CD14-positive monocyte (primary cell): ENCODE results near the gene PATJ. TPM values are rescaled to one million over a fixed set of nuclear protein-coding genes. Genes with fewer than 3 reads are reported as not detected.

Source experiments
- DNase-seq, 3 donors: peaks; one replicate each; pipeline ENCODE4 v3.0.0-alpha.2; 2011 to 2022
- H2AFZ ChIP-seq: 2 replicates; pipeline ENCODE4 v1.6.0; 2012; ENCODE audit warnings: mild to moderate bottlenecking, low read depth, low read length, inconsistent platforms; ENCODE audit not compliant: insufficient read depth, poor library complexity, severe bottlenecking
- H3K27ac ChIP-seq, 2 donors: 1 replicate in 1 of 2; 2 replicates in 1 of 2; pipeline ENCODE4 v1.5.1; 2012 to 2013; ENCODE audit warnings: low read length in 2 of 2, control low read depth in 1 of 2, inconsistent platforms in 1 of 2, low read depth in 1 of 2, mild to moderate bottlenecking in 1 of 2
- H3K27me3 ChIP-seq, 2 donors: one replicate each; pipeline versions ENCODE4 v1.6.0 to v1.6.1; 2011 to 2013; ENCODE audit warnings: low read length in 2 of 2; ENCODE audit not compliant: control insufficient read depth in 2 of 2, insufficient read depth in 2 of 2
- H3K36me3 ChIP-seq, 2 donors: replicated peaks in 1 of 2; 1 replicate in 1 of 2; 2 replicates in 1 of 2; pipeline versions ENCODE4 v1.5.1 to v1.6.1; 2012 to 2013; ENCODE audit warnings: low read length in 2 of 2, control low read depth in 1 of 2, inconsistent platforms in 1 of 2, mild to moderate bottlenecking in 1 of 2; ENCODE audit not compliant: insufficient read depth in 2 of 2, control insufficient read depth in 1 of 2
- H3K4me1 ChIP-seq, 2 donors: 1 replicate in 1 of 2; 2 replicates in 1 of 2; pipeline versions ENCODE4 v1.5.1 to v1.6.1; 2012 to 2013; ENCODE audit warnings: low read length in 2 of 2, control low read depth in 1 of 2, inconsistent platforms in 1 of 2, mild to moderate bottlenecking in 1 of 2, moderate library complexity in 1 of 2; ENCODE audit not compliant: insufficient read depth in 2 of 2, control insufficient read depth in 1 of 2
- H3K4me2 ChIP-seq: replicated peaks from 2 replicates; pipeline ENCODE3; 2012; ENCODE audit warnings: low read length, moderate library complexity, mild to moderate bottlenecking; ENCODE audit not compliant: poor library complexity, severe bottlenecking; ENCODE audit errors: extremely low read depth
- H3K4me3 ChIP-seq, 3 experiments: fragments of 200-600 bp in 1 of 3; sonication (generic) in 1 of 3; replicated peaks in 1 of 3; 1 replicate in 2 of 3; 2 replicates in 1 of 3; pipeline ENCODE4 v1.5.1; 2011 to 2013; ENCODE audit warnings: low read length in 3 of 3, mild to moderate bottlenecking in 3 of 3, control low read depth in 2 of 3, low read depth in 2 of 3, inconsistent platforms in 1 of 3, moderate library complexity in 1 of 3
- H3K79me2 ChIP-seq: 2 replicates; pipeline ENCODE4 v1.6.0; 2012; ENCODE audit warnings: mild to moderate bottlenecking, control low read depth, inconsistent platforms, low read length, moderate library complexity; ENCODE audit not compliant: insufficient read depth
- H3K9ac ChIP-seq: 2 replicates; pipeline ENCODE4 v1.6.0; 2017; ENCODE audit warnings: low read length, mild to moderate bottlenecking; ENCODE audit not compliant: insufficient read depth, poor library complexity, severe bottlenecking
- H3K9me3 ChIP-seq, 2 donors: replicated peaks in 1 of 2; 1 replicate in 1 of 2; 2 replicates in 1 of 2; pipeline versions ENCODE4 v1.5.1 to v1.6.1; 2012 to 2013; ENCODE audit warnings: low read length in 2 of 2, control low read depth in 1 of 2; ENCODE audit not compliant: control insufficient read depth in 1 of 2, insufficient read depth in 1 of 2
- H4K20me1 ChIP-seq: 2 replicates; pipeline ENCODE4 v1.6.0; 2012; ENCODE audit warnings: mild to moderate bottlenecking, low read length, control low read depth, moderate library complexity; ENCODE audit not compliant: insufficient read depth
- H3K27ac Mint-ChIP-seq, 7 donors: one replicate each; pipeline ENCODE4 v1.8.0; 2020; ENCODE audit warnings: mild to moderate bottlenecking in 7 of 7, mixed read lengths in 7 of 7, moderate library complexity in 6 of 7, inconsistent platforms in 2 of 7
- H3K27me3 Mint-ChIP-seq, 3 donors: one replicate each; pipeline ENCODE4 v1.8.0; 2021 to 2022; ENCODE audit warnings: low read depth in 3 of 3, mild to moderate bottlenecking in 3 of 3, mixed read lengths in 3 of 3, moderate library complexity in 3 of 3, inconsistent platforms in 1 of 3
- H3K36me3 Mint-ChIP-seq, 2 donors: one replicate each; pipeline ENCODE4 v1.8.0; 2020; ENCODE audit warnings: mixed read lengths in 2 of 2, inconsistent platforms in 1 of 2, mild to moderate bottlenecking in 1 of 2
- H3K4me1 Mint-ChIP-seq: one replicate; pipeline ENCODE4 v1.8.0; 2020; ENCODE audit warnings: mild to moderate bottlenecking, mixed read lengths
- H3K4me3 Mint-ChIP-seq, 2 donors: one replicate each; pipeline ENCODE4 v1.8.0; 2020; ENCODE audit warnings: mild to moderate bottlenecking in 2 of 2, mixed read lengths in 2 of 2, moderate library complexity in 1 of 2
- H3K9me3 Mint-ChIP-seq, 7 donors: one replicate each; pipeline ENCODE4 v1.8.0; 2020 to 2022; ENCODE audit warnings: mixed read lengths in 7 of 7, mild to moderate bottlenecking in 6 of 7, moderate library complexity in 6 of 7, inconsistent platforms in 2 of 7
- CTCF ChIP-seq: fragments of 200-600 bp; IDR thresholded peaks from one replicate; pipeline ENCODE4 v1.8.0; 2022; ENCODE audit warnings: antibody characterized with exemption, mild to moderate bottlenecking
- WGBS: methylation state at CpG from one replicate; pipeline ENCODE4 v1.1.5; 2013; ENCODE audit warnings: missing lambda C conversion rate; ENCODE audit not compliant: insufficient coverage; 5-methylcytosine and 5-hydroxymethylcytosine counted together
- intact Hi-C, 2 donors: fragments of 100-400 bp; cut with micrococcal nuclease; formaldehyde crosslinking; loops; one replicate each; pipeline versions ENCODE4 v1.15.0 to v1.15.1; 2023
- polyA plus RNA-seq, 3 donors: library from polyadenylated mRNA; depleted of rRNA in 1 of 3; unstranded in 2 of 3; stranded (reverse) in 1 of 3; fragments of 300-500 nt in 2 of 3; fragments of >200 nt in 1 of 3; fragmentation: Illumina TruSeq in 2 of 3; gene quantifications; 1 replicate in 2 of 3; 2 replicates in 1 of 3; pipeline ENCODE4 v1.2.3, GENCODE V29; 2012 to 2021

Gene PATJ
- polyA plus RNA-seq, 3 donors, result 0.01 to 0.23 TPM; not detected in 1

- no peak overlapping the region for H3K4me3 ChIP-seq
- H3K27ac Mint-ChIP-seq, result no peak overlapping the region
- H3K4me1 Mint-ChIP-seq, result no peaks in the 10 kb centered on the region
- H2AFZ ChIP-seq, result no peak overlapping the region
- H3K4me2 ChIP-seq, result no peak overlapping the region
- H4K20me1 ChIP-seq, result no peaks in the 10 kb centered on the region
- no peak overlapping the region for H3K27ac ChIP-seq
- H3K9ac ChIP-seq, result no peak overlapping the region
- TF ChIP-seq CTCF, result no peak
- intact Hi-C loops, result no loop called here
- no peaks in the 10 kb centered on the region for H3K9me3 ChIP-seq
- DNase-seq, result no peak
- H3K79me2 ChIP-seq, result no peaks in the 10 kb centered on the region
- no peaks in the 10 kb centered on the region for H3K36me3 Mint-ChIP-seq
- no peaks in the 10 kb centered on the region for H3K27me3 ChIP-seq
- no peak overlapping the region for H3K4me3 Mint-ChIP-seq
- H3K36me3 ChIP-seq, result no peaks in the 10 kb centered on the region
- H3K9me3 Mint-ChIP-seq, result peaks cover 0 to 5% (median 0%) of the 10 kb centered on the region in 7 donors
- peaks cover 0 to 3% (median under 1%) of the 10 kb centered on the region in 3 donors for H3K27me3 Mint-ChIP-seq
- H3K4me1 ChIP-seq, result no peaks in the 10 kb centered on the region
These were observed 300.9 kb downstream of the PATJ start for GRCh38 chr1:62043154-62043553.

- Histone ChIP-seq H3K9me3 (no peaks in the 10 kb centered on the region), H3K4me2 (no peak overlapping the region), H3K79me2 (no peaks in the 10 kb centered on the region), H4K20me1 (no peaks in the 10 kb centered on the region), H3K4me3 (no peak overlapping the region), H3K4me1 (no peaks in the 10 kb centered on the region), H3K9ac (no peak overlapping the region), H3K36me3 (no peaks in the 10 kb centered on the region), H3K27me3 (no peaks in the 10 kb centered on the region), H2AFZ (no peak overlapping the region), H3K27ac (no peak overlapping the region)
- peaks cover 0 to 2% (median 1%) of the 10 kb centered on the region in 3 donors for H3K27me3 Mint-ChIP-seq
- intact Hi-C loops, result no loop called here
- H3K27ac Mint-ChIP-seq, result no peak overlapping the region
- TF ChIP-seq CTCF, result no peak
- no peak for DNase-seq
- WGBS, result 33% methylated on average over 3 of the region's 6 CpGs
- peaks cover 0 to 3% (median 0%) of the 10 kb centered on the region in 7 donors for H3K9me3 Mint-ChIP-seq
- no peaks in the 10 kb centered on the region for H3K4me1 Mint-ChIP-seq
- no peak overlapping the region for H3K4me3 Mint-ChIP-seq
- no peaks in the 10 kb centered on the region for H3K36me3 Mint-ChIP-seq
These were observed 303.3 kb downstream of the PATJ start for GRCh38 chr1:62045574-62045973.
